ENCODE data around the gene CABP4. TPM values are rescaled to one million over a fixed set of nuclear protein-coding genes. Genes with fewer than 3 reads are reported as not detected.

Gene CABP4
- total RNA-seq, 1 donor from 2014 or later: 0.98 TPM

GRCh38 chr11:67494371-67495233 lies 39.4 kb downstream of the CABP4 start:
- H3K36me3 ChIP-seq: peaks cover 0 to 37% of the 10 kb centered on the region in 2 donors
- no peak for DNase-seq (ENCODE audit: extremely low spot score in 2 of 2)
- intact Hi-C loops (cut with DNase I): no loop called here

GRCh38 chr11:67495234-67496005 lies 40.3 kb downstream of the CABP4 start:
- Histone ChIP-seq H3K36me3 (peaks cover 0 to 32% of the 10 kb centered on the region in 2 donors), H3K4me1 (no peaks in the 10 kb centered on the region), H3K27ac (no peak overlapping the region), H3K4me3 (no peak overlapping the region), H3K27me3 (no peaks in the 10 kb centered on the region), H3K9me3 (no peaks in the 10 kb centered on the region)
- no peak for DNase-seq (ENCODE audit: extremely low spot score in 2 of 2)
- intact Hi-C loops (cut with DNase I): no loop called here
- TF ChIP-seq POLR2A (IDR thresholded peaks at IDR 0.05) (no peak), CTCF (IDR thresholded peaks at IDR 0.05) (no peak), POLR2AphosphoS5 (IDR thresholded peaks at IDR 0.05; ENCODE audit: insufficient read depth in 1 of 2, low read depth in 1 of 2) (no peak)

More at GRCh38 chr11:67494371-67495233, 39.4 kb downstream of the CABP4 start:
- Histone ChIP-seq H3K27me3 (no peaks in the 10 kb centered on the region), H3K9me3 (no peaks in the 10 kb centered on the region), H3K27ac (no peak overlapping the region), H3K4me1 (no peaks in the 10 kb centered on the region), H3K4me3 (no peak overlapping the region)
- no peak for TF ChIP-seq POLR2AphosphoS5 (IDR thresholded peaks at IDR 0.05; ENCODE audit: insufficient read depth in 1 of 2, low read depth in 1 of 2)
- TF ChIP-seq POLR2A (IDR thresholded peaks at IDR 0.05): no peak
- TF ChIP-seq CTCF (IDR thresholded peaks at IDR 0.05): no peak

DNA sequence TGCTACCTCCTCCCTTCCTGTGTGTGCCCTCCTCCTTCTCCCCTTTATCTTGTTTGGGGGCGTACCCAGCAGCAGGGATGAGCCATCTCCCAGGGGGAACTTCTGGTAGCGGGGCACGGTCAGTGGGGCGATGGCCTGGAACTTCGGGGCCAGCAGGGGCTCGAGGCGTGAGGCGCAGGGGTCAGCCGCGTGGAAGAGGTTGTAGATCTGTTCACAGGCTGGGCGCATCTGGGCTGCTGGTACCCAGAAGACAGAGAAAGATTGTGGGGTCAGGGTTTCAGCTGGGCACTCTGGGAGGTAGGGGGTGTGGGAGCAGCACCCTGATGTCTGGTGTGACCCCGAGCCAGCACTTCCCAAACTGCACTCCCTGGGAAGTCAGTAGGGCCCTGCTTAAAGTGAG lies 41.0 kb downstream of the CABP4 start:
- no peak for TF ChIP-seq POLR2AphosphoS5 (IDR thresholded peaks at IDR 0.05; ENCODE audit: insufficient read depth in 1 of 2, low read depth in 1 of 2)
- Histone ChIP-seq H3K9me3 (no peaks in the 10 kb centered on the region), H3K27ac (no peak overlapping the region), H3K27me3 (no peaks in the 10 kb centered on the region), H3K36me3 (peaks cover 0 to 27% of the 10 kb centered on the region in 2 donors), H3K4me3 (no peak overlapping the region), H3K4me1 (no peaks in the 10 kb centered on the region)
- no peak for DNase-seq (ENCODE audit: extremely low spot score in 2 of 2)
- intact Hi-C loops (cut with DNase I): no loop called here

- TF ChIP-seq POLR2AphosphoS5 (IDR thresholded peaks at IDR 0.05; ENCODE audit: insufficient read depth in 1 of 2, low read depth in 1 of 2) (no peak), POLR2A (IDR thresholded peaks at IDR 0.05) (no peak), CTCF (IDR thresholded peaks at IDR 0.05) (no peak)
- intact Hi-C loops (cut with DNase I): no loop called here
- no peak overlapping the region for H3K4me3 ChIP-seq
- H3K4me1 ChIP-seq: no peaks in the 10 kb centered on the region
- peaks cover 0 to 24% of the 10 kb centered on the region in 2 donors for H3K36me3 ChIP-seq
- no peak for DNase-seq (ENCODE audit: extremely low spot score in 2 of 2)
- no peak overlapping the region for H3K27ac ChIP-seq
- no peaks in the 10 kb centered on the region for H3K9me3 ChIP-seq
- H3K27me3 ChIP-seq: no peaks in the 10 kb centered on the region
These were observed 42.6 kb downstream of the CABP4 start for GRCh38 chr11:67497656-67498291.

DNA sequence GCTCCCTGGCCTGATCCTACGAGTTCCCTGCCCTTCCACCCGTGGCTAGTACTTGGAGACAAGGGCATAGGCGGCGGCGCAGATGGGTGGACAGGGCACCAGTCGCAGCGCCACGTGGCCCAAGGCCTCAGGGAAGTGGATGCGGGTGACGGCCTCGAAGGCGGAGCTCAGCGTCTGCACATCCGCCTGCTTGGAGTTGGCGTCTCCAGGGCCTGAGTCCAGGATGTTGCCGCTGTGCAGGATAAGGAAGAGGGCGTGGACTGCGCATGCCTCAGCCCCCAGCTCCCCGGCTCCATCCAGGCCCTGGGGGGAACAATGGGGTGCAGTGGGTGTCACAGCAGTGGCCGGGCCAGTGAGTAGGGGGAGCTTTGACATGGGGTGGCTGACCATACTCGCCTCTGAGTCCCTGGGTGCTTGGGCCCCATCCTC lies 43.4 kb downstream of the CABP4 start:
- Histone ChIP-seq H3K27ac (no peak overlapping the region), H3K4me1 (peaks cover 5% of the 10 kb centered on the region), H3K4me3 (no peak overlapping the region), H3K9me3 (no peaks in the 10 kb centered on the region), H3K36me3 (peaks cover 0 to 16% of the 10 kb centered on the region in 2 donors), H3K27me3 (no peaks in the 10 kb centered on the region)
- no peak for DNase-seq (ENCODE audit: extremely low spot score in 2 of 2)
- intact Hi-C loops (cut with DNase I): no loop called here
- TF ChIP-seq POLR2A (IDR thresholded peaks at IDR 0.05): no peak
- TF ChIP-seq CTCF (IDR thresholded peaks at IDR 0.05): no peak
- TF ChIP-seq POLR2AphosphoS5 (IDR thresholded peaks at IDR 0.05; ENCODE audit: insufficient read depth in 1 of 2, low read depth in 1 of 2): no peak
